Measurements from ENCODE around the gene SPTAN1. TPM values are rescaled to one million over a fixed set of nuclear protein-coding genes. Genes with fewer than 3 reads are reported as not detected.

Gene SPTAN1
- total and polyA plus RNA-seq, 2 experiments from 2014 or later = 108 to 195 TPM

DNA sequence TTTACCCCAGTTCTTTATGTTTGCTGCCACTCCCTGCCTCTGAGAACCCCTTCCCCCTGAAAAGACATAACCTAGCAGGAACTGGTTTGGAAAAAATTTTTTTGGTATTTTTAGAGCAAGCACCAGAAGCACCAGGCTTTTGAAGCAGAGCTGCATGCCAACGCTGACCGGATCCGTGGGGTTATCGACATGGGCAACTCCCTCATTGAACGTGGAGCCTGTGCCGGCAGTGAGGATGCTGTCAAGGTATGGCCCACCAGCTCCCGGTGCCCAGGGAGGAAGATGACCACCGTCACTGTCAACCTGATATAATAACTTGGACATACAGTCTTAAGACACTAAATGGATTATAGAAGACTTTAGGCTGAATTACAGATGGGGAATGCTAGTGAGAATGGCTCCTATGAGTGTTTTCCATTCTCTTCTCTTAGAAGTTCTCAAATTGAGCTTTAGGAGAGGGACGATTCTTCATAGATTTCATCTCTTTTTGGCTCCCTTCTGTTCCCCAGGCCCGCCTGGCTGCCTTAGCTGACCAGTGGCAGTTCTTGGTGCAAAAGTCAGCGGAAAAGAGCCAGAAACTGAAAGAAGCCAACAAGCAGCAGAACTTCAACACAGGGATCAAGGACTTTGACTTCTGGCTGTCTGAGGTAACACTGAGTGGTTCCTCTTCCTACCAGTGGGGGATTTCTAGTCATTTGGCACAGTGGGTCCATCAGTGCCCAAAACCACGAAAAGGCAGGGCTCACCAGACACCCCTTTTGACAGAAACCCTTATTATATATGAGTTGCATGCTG, 59.4 kb downstream of the SPTAN1 start:
- H3K4me2 ChIP-seq = no peak overlapping the region
- no peak for ATAC-seq
- H4K20me1 ChIP-seq (replicated peaks; ENCODE audit: insufficient read depth) = no peaks in the 10 kb centered on the region; the same call in none of the 2 replicates
- Mint-ChIP-seq H3K36me3 (ENCODE audit: low read depth) (peaks cover 84% of the 10 kb centered on the region), H3K9me3 (no peaks in the 10 kb centered on the region), H3K4me1 (no peaks in the 10 kb centered on the region), H3K27me3 (ENCODE audit: insufficient read depth, low read depth, poor library complexity) (no peaks in the 10 kb centered on the region), H3K27ac (no peak overlapping the region), H3K4me3 (no peak overlapping the region)
- no peak overlapping the region for H3K27ac ChIP-seq (ENCODE audit: low read depth)
- no peak overlapping the region for H3K4me3 ChIP-seq
- peaks cover 87% of the 10 kb centered on the region for H3K36me3 ChIP-seq (ENCODE audit: insufficient read depth)
- H3K27me3 ChIP-seq (ENCODE audit: insufficient read depth) = no peaks in the 10 kb centered on the region
- no peak for TF ChIP-seq POLR2AphosphoS5 (IDR thresholded peaks at IDR 0.05; ENCODE audit: low read depth)
- TF ChIP-seq JUNB (IDR thresholded peaks at IDR 0.05; ENCODE audit: unreplicated experiment) = no peak
- no peak for TF ChIP-seq EZH2phosphoT487 (IDR thresholded peaks at IDR 0.05; ENCODE audit: unreplicated experiment)
- H3F3A ChIP-seq (replicated peaks; ENCODE audit: low read depth) = peaks cover 24% of the 10 kb centered on the region
- DNase-seq (ENCODE audit: low spot score) = no peak
- no peaks in the 10 kb centered on the region for H3K4me1 ChIP-seq (ENCODE audit: insufficient read depth)
- no peaks in the 10 kb centered on the region for H3K79me2 ChIP-seq (replicated peaks; ENCODE audit: insufficient read depth)
- no peaks in the 10 kb centered on the region for H3K9me2 ChIP-seq (ENCODE audit: insufficient read depth)
- no peak overlapping the region for H2AFZ ChIP-seq

DNA sequence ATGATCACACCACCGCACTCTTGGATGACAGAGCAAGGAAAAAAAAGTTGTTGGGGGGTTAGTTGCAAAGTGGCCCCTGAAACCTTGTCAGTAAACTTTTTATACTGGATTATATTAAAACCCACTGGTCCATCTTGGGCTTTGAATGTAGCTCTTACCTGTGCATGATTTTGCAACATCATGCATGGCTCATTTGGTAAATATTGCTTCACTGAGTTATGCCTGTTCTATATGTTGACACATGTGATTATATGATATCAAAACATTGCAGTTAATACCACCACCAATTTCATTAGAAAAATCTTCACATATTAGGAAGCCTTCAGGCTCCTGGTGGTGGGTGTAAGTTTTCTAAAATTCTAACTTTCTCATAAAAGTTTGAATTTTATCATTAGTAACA, 62.3 kb downstream of the SPTAN1 start:
- no peak for DNase-seq (ENCODE audit: low spot score)
- H3K27me3 ChIP-seq (ENCODE audit: insufficient read depth) = no peaks in the 10 kb centered on the region
- ATAC-seq = no peak
- Mint-ChIP-seq H3K36me3 (ENCODE audit: low read depth) (peaks cover 85% of the 10 kb centered on the region), H3K27me3 (ENCODE audit: insufficient read depth, low read depth, poor library complexity) (no peaks in the 10 kb centered on the region), H3K4me1 (no peaks in the 10 kb centered on the region), H3K4me3 (no peak overlapping the region), H3K9me3 (no peaks in the 10 kb centered on the region), H3K27ac (no peak overlapping the region)
- no peaks in the 10 kb centered on the region; the same call in 1 of the 2 replicates for H4K20me1 ChIP-seq (replicated peaks; ENCODE audit: insufficient read depth)
- no peak overlapping the region for H2AFZ ChIP-seq
- no peak overlapping the region for H3K27ac ChIP-seq (ENCODE audit: low read depth)
- no peaks in the 10 kb centered on the region for H3K4me1 ChIP-seq (ENCODE audit: insufficient read depth)
- TF ChIP-seq CREB1 (CRISPR knock-in tag; IDR thresholded peaks at IDR 0.05; ENCODE audit: low read depth) (no peak), EZH2phosphoT487 (IDR thresholded peaks at IDR 0.05; ENCODE audit: unreplicated experiment) (no peak), POLR2AphosphoS5 (IDR thresholded peaks at IDR 0.05; ENCODE audit: low read depth) (no peak), EZH2 (IDR thresholded peaks at IDR 0.05; ENCODE audit: low read depth, unreplicated experiment) (no peak), ZNF114 (CRISPR knock-in tag; IDR thresholded peaks at IDR 0.05) (no peak), NANOG (IDR thresholded peaks at IDR 0.05; ENCODE audit: borderline replicate concordance) (no peak), ETS1 (IDR thresholded peaks at IDR 0.05) (no peak), JUNB (IDR thresholded peaks at IDR 0.05; ENCODE audit: unreplicated experiment) (no peak)
- TF ChIP-seq, protein P1, sequence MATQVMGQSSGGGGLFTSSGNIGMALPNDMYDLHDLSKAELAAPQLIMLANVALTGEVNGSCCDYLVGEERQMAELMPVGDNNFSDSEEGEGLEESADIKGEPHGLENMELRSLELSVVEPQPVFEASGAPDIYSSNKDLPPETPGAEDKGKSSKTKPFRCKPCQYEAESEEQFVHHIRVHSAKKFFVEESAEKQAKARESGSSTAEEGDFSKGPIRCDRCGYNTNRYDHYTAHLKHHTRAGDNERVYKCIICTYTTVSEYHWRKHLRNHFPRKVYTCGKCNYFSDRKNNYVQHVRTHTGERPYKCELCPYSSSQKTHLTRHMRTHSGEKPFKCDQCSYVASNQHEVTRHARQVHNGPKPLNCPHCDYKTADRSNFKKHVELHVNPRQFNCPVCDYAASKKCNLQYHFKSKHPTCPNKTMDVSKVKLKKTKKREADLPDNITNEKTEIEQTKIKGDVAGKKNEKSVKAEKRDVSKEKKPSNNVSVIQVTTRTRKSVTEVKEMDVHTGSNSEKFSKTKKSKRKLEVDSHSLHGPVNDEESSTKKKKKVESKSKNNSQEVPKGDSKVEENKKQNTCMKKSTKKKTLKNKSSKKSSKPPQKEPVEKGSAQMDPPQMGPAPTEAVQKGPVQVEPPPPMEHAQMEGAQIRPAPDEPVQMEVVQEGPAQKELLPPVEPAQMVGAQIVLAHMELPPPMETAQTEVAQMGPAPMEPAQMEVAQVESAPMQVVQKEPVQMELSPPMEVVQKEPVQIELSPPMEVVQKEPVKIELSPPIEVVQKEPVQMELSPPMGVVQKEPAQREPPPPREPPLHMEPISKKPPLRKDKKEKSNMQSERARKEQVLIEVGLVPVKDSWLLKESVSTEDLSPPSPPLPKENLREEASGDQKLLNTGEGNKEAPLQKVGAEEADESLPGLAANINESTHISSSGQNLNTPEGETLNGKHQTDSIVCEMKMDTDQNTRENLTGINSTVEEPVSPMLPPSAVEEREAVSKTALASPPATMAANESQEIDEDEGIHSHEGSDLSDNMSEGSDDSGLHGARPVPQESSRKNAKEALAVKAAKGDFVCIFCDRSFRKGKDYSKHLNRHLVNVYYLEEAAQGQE (IDR thresholded peaks at IDR 0.05; ENCODE audit: unreplicated experiment) = no peak
- H3K4me3 ChIP-seq = no peak overlapping the region
- H3K9me2 ChIP-seq (ENCODE audit: insufficient read depth) = no peaks in the 10 kb centered on the region
- H3K79me2 ChIP-seq (replicated peaks; ENCODE audit: insufficient read depth) = no peaks in the 10 kb centered on the region
- H3F3A ChIP-seq (replicated peaks; ENCODE audit: low read depth) = peaks cover 21% of the 10 kb centered on the region
- H3K4me2 ChIP-seq = no peak overlapping the region
- peaks cover 78% of the 10 kb centered on the region for H3K36me3 ChIP-seq (ENCODE audit: insufficient read depth)
